HepG2 (cell line): ENCODE measurements around the gene CAPN10. TPM values are rescaled to one million over a fixed set of nuclear protein-coding genes. Genes with fewer than 3 reads are reported as not detected.

Experiments used
- AGO1 ChIP-seq: fragments of 200-400 bp; formaldehyde crosslinking; IDR thresholded peaks from 2 replicates; pipeline ENCODE4 v1.6.1; 2017; ENCODE audit warnings: mild to moderate bottlenecking, low read depth, low read length, moderate library complexity; ENCODE audit not compliant: poor library complexity, severe bottlenecking
- AGO2 ChIP-seq: fragments of 200-400 bp; formaldehyde crosslinking; optimal IDR thresholded peaks from 2 replicates; pipeline ENCODE3; 2017; ENCODE audit warnings: mild to moderate bottlenecking, low read depth, low read length, moderate library complexity
- ARNT ChIP-seq: fragments of 450-650 bp; IDR thresholded peaks from 2 replicates; pipeline ENCODE4 v1.6.1; 2017
- EED ChIP-seq: sonication (generic); formaldehyde crosslinking; IDR thresholded peaks from 2 replicates; pipeline ENCODE4 v1.5.0; 2020; ENCODE audit warnings: mild to moderate bottlenecking, missing genetic modification reagents
- ESRRA ChIP-seq: sonication (generic); formaldehyde crosslinking; IDR thresholded peaks from 2 replicates; pipeline ENCODE4 v1.5.1; 2020; ENCODE audit warnings: mild to moderate bottlenecking, low read depth, missing genetic modification reagents
- HDAC2 ChIP-seq: sonication (generic); formaldehyde crosslinking; IDR thresholded peaks from 2 replicates; pipeline ENCODE4 v1.4.0; 2020; ENCODE audit warnings: missing genetic modification reagents
- HMGA1 ChIP-seq: sonication (generic); formaldehyde crosslinking; conservative IDR thresholded peaks from 2 replicates; pipeline ENCODE4 v1.4.0; 2020; ENCODE audit warnings: missing genetic modification reagents
- HOXA5 ChIP-seq: sonication (generic); formaldehyde crosslinking; IDR thresholded peaks from 2 replicates; pipeline ENCODE4 v1.4.0; 2020; ENCODE audit warnings: missing genetic modification reagents
- KLF11 ChIP-seq: IDR thresholded peaks from 2 replicates; pipeline ENCODE4 v1.6.1; 2016; ENCODE audit warnings: missing compliant biosample characterization
- MIER2 ChIP-seq: IDR thresholded peaks from 2 replicates; pipeline ENCODE4 v1.6.1; 2016; ENCODE audit warnings: missing biosample characterization, missing genetic modification reagents
- POLR2AphosphoS5 ChIP-seq: IDR thresholded peaks from 2 replicates; pipeline ENCODE4 v1.6.1; 2012; ENCODE audit warnings: low read depth, low read length
- SSRP1 ChIP-seq: IDR thresholded peaks from 2 replicates; pipeline ENCODE4 v1.6.1; 2016; ENCODE audit warnings: control low read depth
- ZFAT ChIP-seq: sonication (generic); formaldehyde crosslinking; conservative IDR thresholded peaks from 2 replicates; pipeline ENCODE4 v1.8.1; 2023; ENCODE audit warnings: missing genetic modification reagents, inconsistent platforms
- ZFP37 ChIP-seq: sonication (generic); formaldehyde crosslinking; IDR thresholded peaks from 2 replicates; pipeline ENCODE4 v1.4.0; 2020; ENCODE audit warnings: missing genetic modification reagents, borderline replicate concordance
- ZNF274 ChIP-seq: sonication (generic); formaldehyde crosslinking; IDR thresholded peaks from 2 replicates; pipeline ENCODE4 v1.5.1; 2020; ENCODE audit warnings: mild to moderate bottlenecking, missing genetic modification reagents
- ZNF350 ChIP-seq: sonication (generic); formaldehyde crosslinking; IDR thresholded peaks from 2 replicates; pipeline ENCODE4 v1.4.0; 2020; ENCODE audit warnings: mild to moderate bottlenecking, low read depth, missing genetic modification reagents, borderline replicate concordance
- ZNF749 ChIP-seq: sonication (generic); formaldehyde crosslinking; IDR thresholded peaks from 2 replicates; pipeline ENCODE4 v1.8.0; 2022; ENCODE audit warnings: mild to moderate bottlenecking, missing genetic modification reagents, moderate library complexity, borderline replicate concordance
- ZNF761 ChIP-seq: sonication (generic); formaldehyde crosslinking; conservative IDR thresholded peaks from 2 replicates; pipeline ENCODE4 v1.4.0; 2020; ENCODE audit warnings: mild to moderate bottlenecking, missing genetic modification reagents
- polyA plus RNA-seq, 8 experiments: library from polyadenylated mRNA; depleted of rRNA in 3 of 8; stranded (reverse) in 7 of 8; unstranded in 1 of 8; fragments of >200 nt; fragmentation: Illumina TruSeq in 4 of 8; extraction: Trizol in 4 of 8; gene quantifications; 2 replicates each; pipeline versions ENCODE4 v1.2.1 to v1.2.3, GENCODE V29; 2011 to 2016; ENCODE audit warnings: low read depth in 4 of 8, missing spikeins in 1 of 8, mixed read lengths in 1 of 8; ENCODE audit not compliant: insufficient read depth in 1 of 8
- total RNA-seq, 5 experiments: library from RNA; depleted of rRNA; stranded (reverse); fragments of >200 nt; fragmentation: Illumina TruSeq; extraction: Trizol; gene quantifications; 2 replicates each; pipeline ENCODE4 v1.2.3, GENCODE V29; 2016; ENCODE audit warnings: low read depth in 1 of 5
- TF ChIP-seq, protein P1 (sequence below): sonication (generic); formaldehyde crosslinking; IDR thresholded peaks from 2 replicates; pipeline ENCODE4 v1.4.0; 2020; ENCODE audit warnings: missing genetic modification reagents, low read depth, mild to moderate bottlenecking, borderline replicate concordance
- TF ChIP-seq, protein P2 (sequence below): sonication (generic); formaldehyde crosslinking; IDR thresholded peaks from 2 replicates; pipeline ENCODE4 v1.8.1; 2022; ENCODE audit warnings: mild to moderate bottlenecking, missing genetic modification reagents
- TF ChIP-seq, protein P3 (sequence below): sonication (generic); formaldehyde crosslinking; IDR thresholded peaks from 2 replicates; pipeline ENCODE4 v1.4.0; 2020; ENCODE audit warnings: missing genetic modification reagents
- TF ChIP-seq, protein P4 (sequence below): sonication (generic); formaldehyde crosslinking; conservative IDR thresholded peaks from 2 replicates; pipeline ENCODE4 v1.4.0; 2020; ENCODE audit warnings: missing genetic modification reagents
- TF ChIP-seq, protein P5 (sequence below): sonication (generic); formaldehyde crosslinking; IDR thresholded peaks from 2 replicates; pipeline ENCODE4 v1.4.0; 2020; ENCODE audit warnings: missing genetic modification reagents, mild to moderate bottlenecking, borderline replicate concordance

CAPN10 gene
- total and polyA plus RNA-seq, 2 of the 13 experiments (the other 11 are each of a cell fraction or from before 2014, with no cell fraction given), result 27.6 to 32.4 TPM

DNA sequence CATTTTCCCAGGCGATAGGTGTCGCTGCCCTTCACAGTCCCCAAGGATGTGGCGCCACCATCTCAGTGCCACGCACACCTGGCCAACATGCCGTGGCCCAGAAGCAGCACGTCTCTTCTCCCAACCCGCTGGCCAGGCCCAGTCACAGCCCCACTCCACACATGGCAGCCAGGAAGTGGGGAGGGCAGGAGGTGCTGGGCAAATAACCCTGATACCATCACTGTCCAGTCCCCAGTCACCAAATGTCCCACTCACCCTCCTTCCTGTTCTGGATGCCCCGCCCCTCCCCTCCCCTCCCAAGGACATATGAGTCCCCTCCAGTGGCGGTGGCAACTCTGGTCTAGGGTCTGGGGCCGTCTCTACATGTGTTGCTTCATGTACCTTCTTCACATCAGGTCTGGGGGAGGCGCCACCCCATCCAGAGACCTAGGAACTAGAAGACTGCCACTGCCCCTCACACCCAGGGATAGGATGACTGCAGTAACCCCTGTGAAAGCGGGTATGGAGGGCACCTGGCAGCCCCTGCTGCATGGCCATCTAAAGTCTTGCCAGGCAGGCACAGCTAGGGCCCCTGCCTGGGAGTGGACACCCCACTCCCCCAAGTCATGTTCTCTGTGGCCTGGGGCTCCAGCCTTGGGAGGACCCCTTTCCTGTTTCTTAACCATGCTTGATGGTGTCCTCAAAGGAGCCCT, 7.3 kb upstream of the CAPN10 start (continued):
- no peak for TF ChIP-seq ZNF274 (CRISPR knock-in tag)
- TF ChIP-seq AGO2, result peak; percentile 25
- TF ChIP-seq ZNF350 (CRISPR knock-in tag), result no peak
- TF ChIP-seq, protein P1, sequence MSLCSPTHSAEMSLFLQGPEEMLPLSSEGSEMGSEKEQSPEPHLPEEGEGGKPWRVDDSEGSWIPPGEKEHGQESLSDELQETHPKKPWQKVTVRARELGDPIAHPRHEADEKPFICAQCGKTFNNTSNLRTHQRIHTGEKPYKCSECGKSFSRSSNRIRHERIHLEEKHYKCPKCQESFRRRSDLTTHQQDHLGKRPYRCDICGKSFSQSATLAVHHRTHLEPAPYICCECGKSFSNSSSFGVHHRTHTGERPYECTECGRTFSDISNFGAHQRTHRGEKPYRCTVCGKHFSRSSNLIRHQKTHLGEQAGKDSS (CRISPR knock-in tag), result no peak
- peak; percentile 19 for TF ChIP-seq AGO1
- TF ChIP-seq, protein P2, sequence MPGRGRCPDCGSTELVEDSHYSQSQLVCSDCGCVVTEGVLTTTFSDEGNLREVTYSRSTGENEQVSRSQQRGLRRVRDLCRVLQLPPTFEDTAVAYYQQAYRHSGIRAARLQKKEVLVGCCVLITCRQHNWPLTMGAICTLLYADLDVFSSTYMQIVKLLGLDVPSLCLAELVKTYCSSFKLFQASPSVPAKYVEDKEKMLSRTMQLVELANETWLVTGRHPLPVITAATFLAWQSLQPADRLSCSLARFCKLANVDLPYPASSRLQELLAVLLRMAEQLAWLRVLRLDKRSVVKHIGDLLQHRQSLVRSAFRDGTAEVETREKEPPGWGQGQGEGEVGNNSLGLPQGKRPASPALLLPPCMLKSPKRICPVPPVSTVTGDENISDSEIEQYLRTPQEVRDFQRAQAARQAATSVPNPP (CRISPR knock-in tag), result no peak
- no peak for TF ChIP-seq ZNF749 (CRISPR knock-in tag)
- TF ChIP-seq SSRP1, result no peak
- TF ChIP-seq EED, result 0 out of 2 replicates have a peak, but pooled peaks have one; percentile 21
- no peak for TF ChIP-seq ZNF761 (CRISPR knock-in tag)
- TF ChIP-seq, protein P3, sequence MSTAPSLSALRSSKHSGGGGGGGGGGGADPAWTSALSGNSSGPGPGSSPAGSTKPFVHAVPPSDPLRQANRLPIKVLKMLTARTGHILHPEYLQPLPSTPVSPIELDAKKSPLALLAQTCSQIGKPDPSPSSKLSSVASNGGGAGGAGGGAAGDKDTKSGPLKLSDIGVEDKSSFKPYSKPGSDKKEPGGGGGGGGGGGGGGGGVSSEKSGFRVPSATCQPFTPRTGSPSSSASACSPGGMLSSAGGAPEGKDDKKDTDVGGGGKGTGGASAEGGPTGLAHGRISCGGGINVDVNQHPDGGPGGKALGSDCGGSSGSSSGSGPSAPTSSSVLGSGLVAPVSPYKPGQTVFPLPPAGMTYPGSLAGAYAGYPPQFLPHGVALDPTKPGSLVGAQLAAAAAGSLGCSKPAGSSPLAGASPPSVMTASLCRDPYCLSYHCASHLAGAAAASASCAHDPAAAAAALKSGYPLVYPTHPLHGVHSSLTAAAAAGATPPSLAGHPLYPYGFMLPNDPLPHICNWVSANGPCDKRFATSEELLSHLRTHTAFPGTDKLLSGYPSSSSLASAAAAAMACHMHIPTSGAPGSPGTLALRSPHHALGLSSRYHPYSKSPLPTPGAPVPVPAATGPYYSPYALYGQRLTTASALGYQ, result no peak
- no peak for TF ChIP-seq HOXA5 (CRISPR knock-in tag)
- no peak for TF ChIP-seq HDAC2
- 0 out of 2 replicates have a peak, but pooled peaks have one; percentile 20 for TF ChIP-seq POLR2AphosphoS5
- TF ChIP-seq, protein P4, sequence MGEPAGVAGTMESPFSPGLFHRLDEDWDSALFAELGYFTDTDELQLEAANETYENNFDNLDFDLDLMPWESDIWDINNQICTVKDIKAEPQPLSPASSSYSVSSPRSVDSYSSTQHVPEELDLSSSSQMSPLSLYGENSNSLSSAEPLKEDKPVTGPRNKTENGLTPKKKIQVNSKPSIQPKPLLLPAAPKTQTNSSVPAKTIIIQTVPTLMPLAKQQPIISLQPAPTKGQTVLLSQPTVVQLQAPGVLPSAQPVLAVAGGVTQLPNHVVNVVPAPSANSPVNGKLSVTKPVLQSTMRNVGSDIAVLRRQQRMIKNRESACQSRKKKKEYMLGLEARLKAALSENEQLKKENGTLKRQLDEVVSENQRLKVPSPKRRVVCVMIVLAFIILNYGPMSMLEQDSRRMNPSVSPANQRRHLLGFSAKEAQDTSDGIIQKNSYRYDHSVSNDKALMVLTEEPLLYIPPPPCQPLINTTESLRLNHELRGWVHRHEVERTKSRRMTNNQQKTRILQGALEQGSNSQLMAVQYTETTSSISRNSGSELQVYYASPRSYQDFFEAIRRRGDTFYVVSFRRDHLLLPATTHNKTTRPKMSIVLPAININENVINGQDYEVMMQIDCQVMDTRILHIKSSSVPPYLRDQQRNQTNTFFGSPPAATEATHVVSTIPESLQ (CRISPR knock-in tag), result 0 out of 2 replicates have a peak, but pooled peaks have one; percentile 31
- TF ChIP-seq ZFAT (CRISPR knock-in tag), result no peak
- TF ChIP-seq, protein P5, sequence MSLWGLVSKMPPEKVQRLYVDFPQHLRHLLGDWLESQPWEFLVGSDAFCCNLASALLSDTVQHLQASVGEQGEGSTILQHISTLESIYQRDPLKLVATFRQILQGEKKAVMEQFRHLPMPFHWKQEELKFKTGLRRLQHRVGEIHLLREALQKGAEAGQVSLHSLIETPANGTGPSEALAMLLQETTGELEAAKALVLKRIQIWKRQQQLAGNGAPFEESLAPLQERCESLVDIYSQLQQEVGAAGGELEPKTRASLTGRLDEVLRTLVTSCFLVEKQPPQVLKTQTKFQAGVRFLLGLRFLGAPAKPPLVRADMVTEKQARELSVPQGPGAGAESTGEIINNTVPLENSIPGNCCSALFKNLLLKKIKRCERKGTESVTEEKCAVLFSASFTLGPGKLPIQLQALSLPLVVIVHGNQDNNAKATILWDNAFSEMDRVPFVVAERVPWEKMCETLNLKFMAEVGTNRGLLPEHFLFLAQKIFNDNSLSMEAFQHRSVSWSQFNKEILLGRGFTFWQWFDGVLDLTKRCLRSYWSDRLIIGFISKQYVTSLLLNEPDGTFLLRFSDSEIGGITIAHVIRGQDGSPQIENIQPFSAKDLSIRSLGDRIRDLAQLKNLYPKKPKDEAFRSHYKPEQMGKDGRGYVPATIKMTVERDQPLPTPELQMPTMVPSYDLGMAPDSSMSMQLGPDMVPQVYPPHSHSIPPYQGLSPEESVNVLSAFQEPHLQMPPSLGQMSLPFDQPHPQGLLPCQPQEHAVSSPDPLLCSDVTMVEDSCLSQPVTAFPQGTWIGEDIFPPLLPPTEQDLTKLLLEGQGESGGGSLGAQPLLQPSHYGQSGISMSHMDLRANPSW (CRISPR knock-in tag), result no peak
- TF ChIP-seq ESRRA (CRISPR knock-in tag), result no peak
- no peak for TF ChIP-seq HMGA1 (CRISPR knock-in tag)
- no peak for TF ChIP-seq ARNT
- TF ChIP-seq MIER2, result no peak
- no peak for TF ChIP-seq KLF11
- no peak for TF ChIP-seq ZFP37 (CRISPR knock-in tag)
